ENCODE data around the gene IFI44. TPM values are rescaled to one million over a fixed set of nuclear protein-coding genes. Genes with fewer than 3 reads are reported as not detected.

The IFI44 gene
- total and polyA plus RNA-seq, 2 of the 13 experiments (the other 11 are each of a cell fraction or from before 2014, with no cell fraction given) = not detected

GRCh38 chr1:78620666-78621065 is 29.0 kb upstream of the IFI44 start:
- BruUV-seq (replicated peaks) = no TSS peak

More at GRCh38 chr1:78620666-78621065, 29.0 kb upstream of the IFI44 start:
- TF ChIP-seq ZNF10 (CRISPR knock-in tag; IDR thresholded peaks at IDR 0.05; ENCODE audit: borderline replicate concordance, low read depth) = no peak
- TF ChIP-seq SUZ12 (IDR thresholded peaks at IDR 0.05; ENCODE audit: low read depth, low read length) = no peak
- TF ChIP-seq ZNF354B (CRISPR knock-in tag; IDR thresholded peaks at IDR 0.05) = no peak
- no peak for TF ChIP-seq ZNF101 (CRISPR knock-in tag; IDR thresholded peaks at IDR 0.05; ENCODE audit: borderline replicate concordance, low read depth)
- TF ChIP-seq SP1 (IDR thresholded peaks at IDR 0.05) = no peak
- no peak for TF ChIP-seq SP1 (CRISPR knock-in tag; IDR thresholded peaks at IDR 0.05)
- no peak for TF ChIP-seq THAP8 (CRISPR knock-in tag; IDR thresholded peaks at IDR 0.05; ENCODE audit: borderline replicate concordance)
- TF ChIP-seq DNMT3B (CRISPR knock-in tag; conservative IDR thresholded peaks at IDR 0.05) = no peak
- TF ChIP-seq ZBTB39 (CRISPR knock-in tag; IDR thresholded peaks at IDR 0.05) = no peak
- Histone ChIP-seq H3K36me3 (replicated peaks in 1 of 2; ENCODE audit: control insufficient read depth in 1 of 2, insufficient read depth in 2 of 2, low read length in 2 of 2) (no peaks in the 10 kb centered on the region), H3K79me2 (ENCODE audit: insufficient read depth, low read length) (no peaks in the 10 kb centered on the region), H3K4me2 (ENCODE audit: low read depth, low read length) (no peak overlapping the region), H3K4me1 (ENCODE audit: insufficient read depth, low read length) (no peaks in the 10 kb centered on the region), H3K4me3 (replicated peaks in 1 of 3; ENCODE audit: insufficient read depth in 1 of 3, low read depth in 2 of 3, low read length in 3 of 3) (no peak overlapping the region), H3K27me3 (ENCODE audit: control insufficient read depth in 1 of 2, insufficient read depth in 2 of 2, low read length in 2 of 2) (0 out of 5 replicates have a peak, but pooled peaks cover 0 to 1% of the 10 kb centered on the region in 2 experiments), H2AFZ (ENCODE audit: low read length) (no peak overlapping the region), H4K20me1 (ENCODE audit: insufficient read depth, low read length) (no peaks in the 10 kb centered on the region), H3K9ac (ENCODE audit: insufficient read depth, low read depth, low read length) (no peak overlapping the region), H3K27ac (ENCODE audit: extremely low read length, insufficient read depth, low read length) (no peak overlapping the region), H3K9me3 (ENCODE audit: low read length) (no peaks in the 10 kb centered on the region)
- no peak for DNase-seq (ENCODE audit: low spot score)
- FAIRE-seq = no peak
- ATAC-seq = no peak
- in situ Hi-C loops (cut with HindIII; ENCODE audit: extremely low pct_ligation_motif_present, low pct_unique_long_range_greater_than_20kb) = no loop called here
- WGBS (ENCODE audit: low lambda C conversion rate) = 0% methylated on average over 1 of the region's 1 CpG
- ChIA-PET POLR2A (no interaction called here), CTCF (ENCODE audit: low intra/inter-chr PET ratio, low total read pairs) (no interaction called here)
- intact Hi-C loops (cut with micrococcal nuclease; ENCODE audit: unreplicated experiment) = no loop called here

All from HepG2 (cell line).